ENCODE data around the gene ITGAE. TPM values are rescaled to one million over a fixed set of nuclear protein-coding genes. Genes with fewer than 3 reads are reported as not detected.
"Not testable (repeated sequence)": the region's sequence is repeated elsewhere in the genome, so short reads cannot be mapped to it uniquely, and the experiment has no call there.

Gene ITGAE
- total RNA-seq, 1 donor = 37.1 TPM

DNA sequence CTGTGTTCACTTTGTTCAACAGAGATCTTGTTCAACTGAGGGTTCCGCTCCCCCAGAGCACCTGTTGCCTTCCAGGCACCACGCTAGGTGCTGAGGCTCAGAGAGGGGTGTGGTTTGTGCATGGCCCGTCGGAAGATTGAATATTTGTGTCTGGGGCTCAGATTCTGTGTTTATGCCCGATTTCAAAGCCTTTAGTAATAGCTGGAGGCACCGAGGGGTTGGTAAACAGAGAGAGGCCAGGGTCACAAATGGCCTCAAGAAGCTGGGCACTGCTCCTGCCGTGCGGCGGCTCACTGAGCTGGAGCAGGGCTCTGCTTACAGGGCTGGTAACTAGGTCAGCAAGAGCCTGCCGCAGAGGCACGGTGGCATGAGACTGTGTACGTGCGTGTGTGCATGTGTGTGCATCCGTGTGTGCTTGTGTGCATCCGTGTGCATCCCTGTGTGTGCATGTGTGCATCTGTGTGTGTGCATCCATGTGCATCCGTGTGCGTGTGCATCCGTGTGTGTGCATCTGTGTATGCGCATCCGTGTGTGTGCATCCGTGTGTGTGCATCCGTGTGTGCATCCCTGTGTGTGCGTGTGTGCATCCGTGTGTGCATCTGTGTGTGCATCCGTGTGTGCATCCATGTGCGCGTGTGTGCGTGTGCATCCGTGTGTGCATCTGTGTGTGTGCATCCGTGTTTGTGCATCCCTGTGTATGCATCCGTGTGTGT is 5.4 kb downstream of the ITGAE start:
- H3K4me3 ChIP-seq (ENCODE audit: low read depth, low read length) = no peak overlapping the region
- TF ChIP-seq, protein P1, sequence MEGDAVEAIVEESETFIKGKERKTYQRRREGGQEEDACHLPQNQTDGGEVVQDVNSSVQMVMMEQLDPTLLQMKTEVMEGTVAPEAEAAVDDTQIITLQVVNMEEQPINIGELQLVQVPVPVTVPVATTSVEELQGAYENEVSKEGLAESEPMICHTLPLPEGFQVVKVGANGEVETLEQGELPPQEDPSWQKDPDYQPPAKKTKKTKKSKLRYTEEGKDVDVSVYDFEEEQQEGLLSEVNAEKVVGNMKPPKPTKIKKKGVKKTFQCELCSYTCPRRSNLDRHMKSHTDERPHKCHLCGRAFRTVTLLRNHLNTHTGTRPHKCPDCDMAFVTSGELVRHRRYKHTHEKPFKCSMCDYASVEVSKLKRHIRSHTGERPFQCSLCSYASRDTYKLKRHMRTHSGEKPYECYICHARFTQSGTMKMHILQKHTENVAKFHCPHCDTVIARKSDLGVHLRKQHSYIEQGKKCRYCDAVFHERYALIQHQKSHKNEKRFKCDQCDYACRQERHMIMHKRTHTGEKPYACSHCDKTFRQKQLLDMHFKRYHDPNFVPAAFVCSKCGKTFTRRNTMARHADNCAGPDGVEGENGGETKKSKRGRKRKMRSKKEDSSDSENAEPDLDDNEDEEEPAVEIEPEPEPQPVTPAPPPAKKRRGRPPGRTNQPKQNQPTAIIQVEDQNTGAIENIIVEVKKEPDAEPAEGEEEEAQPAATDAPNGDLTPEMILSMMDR (IDR thresholded peaks at IDR 0.05; ENCODE audit: insufficient read depth, low read depth, low read length) = no peak
- DNase-seq (ENCODE audit: low read depth) = no peak

DNA sequence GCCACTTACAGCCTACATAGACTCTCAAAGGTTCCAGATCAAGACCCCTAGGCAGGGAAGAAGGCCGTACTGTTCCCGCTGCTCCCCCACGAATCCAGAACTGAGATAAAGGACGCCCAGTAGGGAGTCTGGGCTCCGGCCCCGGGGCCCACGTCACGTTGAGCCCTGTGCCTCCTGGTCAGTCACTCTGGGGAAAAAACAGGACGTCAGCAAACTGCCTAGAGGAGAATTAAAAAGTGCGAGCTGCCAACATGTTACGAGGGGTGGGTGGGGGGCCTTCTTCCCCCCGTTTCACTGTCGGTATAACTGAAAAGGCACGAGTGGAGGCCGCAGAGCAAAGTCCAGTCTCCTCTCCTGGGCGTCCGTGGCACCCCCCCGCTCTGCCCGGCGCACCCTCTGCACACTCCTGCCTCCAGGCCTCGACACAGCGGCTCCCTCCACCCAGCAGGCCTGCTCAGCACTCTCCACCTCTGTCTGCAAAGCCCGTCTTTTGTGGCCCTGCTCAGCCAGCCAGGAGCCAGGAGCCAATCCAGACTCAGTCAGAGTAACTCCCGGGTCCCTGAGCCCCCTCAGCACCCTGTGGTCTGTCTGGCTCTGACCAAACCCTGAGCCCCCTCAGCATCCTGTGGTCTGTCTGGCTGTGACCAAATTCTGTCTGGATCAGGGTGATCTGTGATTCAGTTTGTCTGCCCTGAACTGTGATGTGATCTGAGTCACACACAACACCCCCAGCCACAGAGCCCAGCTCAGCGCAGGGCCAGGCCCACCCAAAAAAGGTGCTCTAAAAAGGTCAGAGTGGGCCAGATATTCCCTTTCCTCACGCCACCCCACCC is 6.2 kb downstream of the ITGAE start:
- no peak for DNase-seq (ENCODE audit: low read depth)
- TF ChIP-seq, protein P1 (IDR thresholded peaks at IDR 0.05; ENCODE audit: insufficient read depth, low read depth, low read length) = no peak
- H3K4me3 ChIP-seq (ENCODE audit: low read depth, low read length) = no peak overlapping the region

DNA sequence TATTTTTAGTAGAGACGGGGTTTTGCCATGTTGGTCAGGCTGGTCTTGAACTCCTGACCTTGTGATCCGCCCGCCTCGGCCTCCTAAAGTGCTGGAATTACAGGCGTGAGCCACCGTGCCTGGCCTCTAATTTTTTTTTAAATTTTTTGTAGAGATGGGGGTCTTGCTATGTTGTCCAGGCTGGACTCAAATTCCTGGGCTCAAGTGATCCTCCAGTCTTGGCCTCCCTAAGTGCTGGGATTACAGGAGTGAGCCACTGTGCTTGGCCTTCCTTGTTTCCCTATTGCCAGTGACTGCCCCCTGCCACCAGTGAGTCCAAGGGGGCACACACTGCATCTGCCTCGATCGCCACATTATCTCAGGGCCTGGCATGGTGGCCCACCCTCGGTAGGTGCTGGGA is 6.8 kb downstream of the ITGAE start:
- H3K4me3 ChIP-seq (ENCODE audit: low read depth, low read length); DNase-seq (ENCODE audit: low read depth): not testable (repeated sequence)

DNA sequence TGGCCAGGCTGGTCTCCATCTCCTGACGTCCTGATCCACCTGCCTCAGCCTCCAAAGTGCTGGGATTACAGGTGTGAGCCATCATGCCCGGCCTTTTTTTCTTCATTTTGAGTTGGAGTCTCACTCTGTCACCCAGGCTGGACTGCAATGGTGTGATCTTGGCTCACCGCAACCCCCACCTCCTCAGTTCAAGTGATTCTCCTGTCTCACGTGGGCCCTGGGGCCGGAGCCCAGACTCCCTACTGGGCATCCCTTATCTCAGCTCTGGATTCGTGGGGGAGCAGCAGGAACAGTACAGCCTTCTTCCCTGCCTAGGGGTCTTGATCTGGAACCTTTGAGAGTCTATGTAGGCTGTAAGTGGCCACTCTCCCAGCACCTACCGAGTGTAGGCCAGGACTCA is 7.7 kb downstream of the ITGAE start:
- H3K4me3 ChIP-seq (ENCODE audit: low read depth, low read length); DNase-seq (ENCODE audit: low read depth): not testable (repeated sequence)

DNA sequence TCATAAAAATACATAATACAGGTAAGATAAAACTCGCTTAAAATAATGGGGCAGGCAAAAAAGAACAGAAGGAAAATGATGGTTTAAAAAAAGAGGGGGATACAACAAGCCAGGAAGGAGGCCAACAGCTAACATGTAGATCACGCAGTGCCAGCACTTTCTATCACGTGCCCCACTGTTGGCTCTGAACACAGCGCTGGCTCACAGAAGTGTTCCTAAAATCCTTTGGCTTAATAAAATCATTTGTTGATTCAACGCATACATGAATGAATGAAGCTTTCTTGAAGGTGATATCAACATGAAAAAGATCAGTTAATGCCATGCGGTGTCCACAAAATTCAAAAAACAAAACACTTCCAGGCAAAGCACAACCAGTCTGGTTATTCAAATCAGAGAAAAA is 8.5 kb downstream of the ITGAE start:
- no peak overlapping the region for H3K4me3 ChIP-seq (ENCODE audit: low read depth, low read length)
- TF ChIP-seq, protein P1 (IDR thresholded peaks at IDR 0.05; ENCODE audit: insufficient read depth, low read depth, low read length) = no peak
- no peak for DNase-seq (ENCODE audit: low read depth)

DNA sequence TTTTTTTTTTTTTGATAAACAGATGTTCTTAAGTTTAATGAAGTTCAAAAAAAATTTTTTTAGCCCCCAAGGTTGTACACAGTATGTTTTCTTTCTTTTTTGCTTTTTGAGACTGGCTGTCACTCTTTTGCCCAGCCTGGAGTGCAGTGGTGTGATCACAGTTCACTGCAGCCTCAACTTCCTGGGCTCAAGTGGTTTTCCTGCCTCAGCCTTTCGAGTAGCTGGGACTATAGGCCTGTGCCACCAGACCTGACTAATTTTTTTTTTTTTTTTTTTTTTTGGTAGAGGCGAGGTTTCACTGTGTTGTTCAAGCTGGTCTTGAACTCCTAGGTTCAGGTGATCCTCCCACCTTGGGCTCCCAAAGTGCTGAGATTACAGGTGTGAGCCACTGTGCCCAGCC is 12.8 kb downstream of the ITGAE start:
- TF ChIP-seq, protein P1 (IDR thresholded peaks at IDR 0.05; ENCODE audit: insufficient read depth, low read depth, low read length) = no peak
- no peak overlapping the region for H3K4me3 ChIP-seq (ENCODE audit: low read depth, low read length)
- DNase-seq (ENCODE audit: low read depth) = no peak

DNA sequence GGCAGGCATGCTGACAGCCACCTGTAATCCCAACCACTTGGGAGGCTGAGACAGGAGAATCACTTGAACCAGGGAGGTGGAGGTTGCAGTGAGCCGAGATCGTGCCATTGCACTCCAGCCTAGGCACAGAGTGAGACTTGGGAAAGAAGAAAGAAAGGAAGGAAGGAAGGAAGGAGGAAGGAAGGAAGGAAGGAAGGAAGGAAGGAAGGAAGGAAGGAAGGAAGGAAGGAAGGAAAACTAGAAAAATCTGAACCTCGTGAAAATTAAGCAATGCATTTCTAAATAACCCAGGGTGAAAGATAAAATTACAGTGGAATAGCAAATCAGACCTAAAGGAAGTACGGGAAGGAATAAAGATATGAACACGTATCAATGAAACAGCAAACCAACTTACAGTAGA is 15.7 kb downstream of the ITGAE start:
- DNase-seq (ENCODE audit: low read depth); H3K4me3 ChIP-seq (ENCODE audit: low read depth, low read length): not testable (repeated sequence)

DNA sequence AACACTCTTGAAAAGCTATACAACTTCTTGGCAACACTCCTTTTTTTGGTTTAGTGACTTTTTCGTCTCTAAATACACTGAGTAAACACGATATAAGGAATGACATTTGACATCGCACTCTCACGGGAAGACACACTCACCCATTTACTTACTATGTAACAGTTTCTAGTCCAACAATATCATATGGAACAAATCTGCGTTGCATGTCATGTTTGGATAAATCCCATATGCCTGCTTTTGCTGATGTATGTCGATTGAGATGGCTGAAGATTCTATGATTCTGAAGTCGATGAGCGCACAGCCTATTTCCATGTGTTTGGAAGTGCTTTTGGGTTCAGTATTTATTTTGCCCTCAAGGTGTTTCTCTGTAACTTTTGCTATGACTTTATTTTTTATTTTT is 18.2 kb downstream of the ITGAE start:
- H3K4me3 ChIP-seq (ENCODE audit: low read depth, low read length) = no peak overlapping the region
- TF ChIP-seq, protein P1 (IDR thresholded peaks at IDR 0.05; ENCODE audit: insufficient read depth, low read depth, low read length) = no peak
- DNase-seq (ENCODE audit: low read depth) = no peak
